Epithelial cell of prostate (primary cell): ENCODE data around the gene DOCK7.
"Not testable (repeated sequence)": the region's sequence is repeated elsewhere in the genome, so short reads cannot be mapped to it uniquely, and the experiment has no call there.

ENCODE experiments used
- DNase-seq: peaks from one replicate; pipeline ENCODE4 v3.0.0-alpha.2; 2011; ENCODE audit warnings: low read depth, low spot score
- H3K27ac ChIP-seq: fragments of 450-650 bp; 2 replicates; pipeline ENCODE4 v1.5.1; 2017; ENCODE audit warnings: mild to moderate bottlenecking

Gene DOCK7

GRCh38 chr1:62706985-62707743, 19.0 kb upstream of the DOCK7 start:
- no peak overlapping the region for H3K27ac ChIP-seq
- DNase-seq: no peak

DNA sequence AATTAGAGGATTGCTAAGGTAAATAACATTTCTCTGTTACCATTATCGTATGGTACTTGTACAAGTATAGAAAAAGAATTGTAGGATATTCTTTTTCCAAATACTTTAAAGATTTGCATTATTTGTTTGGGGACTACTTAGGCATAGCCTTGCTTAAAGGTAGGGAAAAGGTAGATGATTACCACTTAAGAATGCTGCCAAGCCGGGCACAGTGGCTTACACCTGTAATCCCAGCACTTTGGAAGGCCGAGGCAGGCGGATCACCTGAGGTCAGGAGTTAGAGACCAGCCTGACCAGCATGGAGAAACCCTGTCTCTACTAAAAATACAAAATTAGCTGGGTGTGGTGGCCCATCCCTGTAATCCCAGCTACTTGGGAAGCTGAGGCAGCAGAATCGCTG, 10.0 kb upstream of the DOCK7 start:
- not testable (repeated sequence) for H3K27ac ChIP-seq, DNase-seq

DNA sequence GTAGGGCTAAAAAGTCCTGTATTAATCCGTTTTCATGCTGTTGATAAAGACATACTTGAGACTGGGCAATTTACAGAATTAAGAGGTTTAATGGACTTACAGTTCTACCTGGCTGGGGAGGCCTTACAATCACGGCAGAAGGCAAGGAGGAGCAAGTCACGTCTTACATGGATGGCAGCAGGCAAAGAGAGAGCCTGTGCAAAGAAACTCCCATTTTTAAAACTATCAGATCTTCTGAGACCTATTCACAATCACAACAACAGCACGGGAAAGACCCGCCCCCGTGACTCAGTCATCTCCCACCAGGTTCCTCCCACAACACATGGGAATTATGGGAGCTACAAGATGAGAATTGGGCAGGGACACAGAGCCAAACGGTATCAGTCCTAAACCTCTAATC, 6.3 kb upstream of the DOCK7 start:
- not testable (repeated sequence) for H3K27ac ChIP-seq, DNase-seq

GRCh38 chr1:62693123-62693522, 4.9 kb upstream of the DOCK7 start:
- DNase-seq: no peak
- no peak overlapping the region for H3K27ac ChIP-seq

GRCh38 chr1:62691062-62691844, 3.1 kb upstream of the DOCK7 start:
- H3K27ac ChIP-seq: peak overlapping the region; percentile 82
- DNase-seq: no peak

DNA sequence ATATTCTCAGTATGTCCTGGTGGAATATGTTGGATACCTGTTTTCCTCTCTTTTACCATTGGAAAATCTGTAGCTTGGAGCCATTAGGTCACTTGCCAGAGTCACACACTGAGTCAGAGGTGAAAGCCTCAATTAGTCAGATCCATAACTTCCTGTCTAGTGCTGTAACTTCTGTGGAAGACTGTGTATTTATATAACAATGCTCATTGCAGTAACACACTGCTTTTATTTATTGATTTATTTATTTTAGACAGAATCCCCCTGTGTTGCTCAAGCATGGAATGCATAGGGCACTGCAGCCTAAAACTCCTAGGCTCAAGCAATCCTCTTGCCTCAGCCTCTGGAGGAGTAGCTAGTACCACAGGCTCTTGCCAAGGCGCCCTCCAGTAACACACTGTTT, 1.3 kb upstream of the DOCK7 start:
- peak overlapping the region; percentile 82 for H3K27ac ChIP-seq

GRCh38 chr1:62688687-62689085, 500 bp upstream of the DOCK7 start:
- no peak for DNase-seq
- H3K27ac ChIP-seq: peak overlapping the region; percentile 81

More for the DNA sequence above, 1.3 kb upstream of the DOCK7 start:
- no peak for DNase-seq

DNA sequence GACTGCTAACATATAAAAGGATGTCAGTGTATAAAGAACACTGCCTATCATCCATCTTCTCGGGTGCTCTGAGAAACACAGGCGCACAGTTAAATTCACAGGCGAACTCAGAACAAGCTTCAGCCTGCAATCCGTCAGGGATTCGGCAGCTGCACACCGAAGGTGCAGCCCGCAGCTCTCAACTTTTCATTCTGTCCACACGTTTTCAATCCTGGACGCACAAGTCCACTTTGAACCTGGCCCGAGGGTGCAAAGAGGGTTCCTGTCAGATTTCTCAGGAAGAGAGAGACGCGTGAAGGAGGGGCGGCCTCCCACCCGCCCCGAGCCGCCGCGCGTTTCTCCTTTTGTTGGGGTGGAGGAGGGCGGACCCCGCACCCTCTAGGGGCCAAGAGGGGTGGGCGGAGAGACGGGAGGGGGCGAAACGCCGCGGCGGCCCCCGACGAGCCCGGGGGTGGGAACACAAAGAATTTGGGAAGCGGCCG, 724 bp downstream of the DOCK7 start:
- H3K27ac ChIP-seq: peak overlapping the region; percentile 81
- DNase-seq: no peak

- no peak for DNase-seq
- no peak overlapping the region for H3K27ac ChIP-seq
These were observed 1.4 kb downstream of the DOCK7 start for GRCh38 chr1:62686822-62687221.

DNA sequence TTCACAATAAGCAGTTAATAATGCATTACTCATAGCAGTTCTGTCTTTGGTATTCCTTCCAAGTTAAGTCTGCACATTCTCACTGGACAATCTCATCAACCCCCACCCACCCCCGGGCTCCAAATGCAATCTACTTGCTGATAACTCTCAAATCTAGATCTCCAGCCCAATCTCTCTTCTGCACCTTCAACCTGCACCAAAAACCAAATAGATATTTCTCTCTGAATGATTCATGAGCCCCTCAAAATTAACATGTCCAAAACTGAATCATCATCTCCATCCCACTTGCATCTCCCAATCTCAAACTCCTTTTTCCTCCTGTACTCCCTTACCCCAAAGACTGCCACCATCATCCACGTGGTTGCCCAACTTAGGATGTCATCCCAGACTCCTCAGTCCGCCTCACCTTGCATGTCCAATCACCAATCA, 2.7 kb downstream of the DOCK7 start:
- no peak overlapping the region for H3K27ac ChIP-seq
- DNase-seq: no peak

- DNase-seq: no peak
- peak overlapping the region; percentile 33 for H3K27ac ChIP-seq
These were observed 5.7 kb downstream of the DOCK7 start for GRCh38 chr1:62682531-62682930.

GRCh38 chr1:62680992-62681391, 7.2 kb downstream of the DOCK7 start:
- DNase-seq, H3K27ac ChIP-seq: not testable (repeated sequence)

DNA sequence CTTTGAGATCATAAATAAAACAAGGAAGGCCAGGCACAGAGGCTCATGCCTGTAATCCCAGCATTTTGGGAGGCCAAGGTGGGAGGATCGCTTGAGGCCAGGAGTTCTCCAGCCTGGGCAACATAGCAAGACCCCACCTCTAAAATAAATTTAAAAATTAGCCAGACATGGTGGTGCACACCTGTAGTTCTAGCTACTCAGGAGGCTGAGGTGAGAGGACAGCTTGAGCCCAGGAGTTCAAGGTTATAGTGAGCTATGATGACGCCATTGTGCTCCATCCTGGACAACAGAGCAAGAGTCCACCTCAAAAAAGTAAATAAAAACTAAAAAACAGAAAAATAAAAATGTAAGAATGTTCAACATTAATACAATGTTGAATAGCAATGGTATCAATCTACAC, 10.4 kb downstream of the DOCK7 start:
- DNase-seq, H3K27ac ChIP-seq: not testable (repeated sequence)

GRCh38 chr1:62676611-62677356, 11.4 kb downstream of the DOCK7 start:
- H3K27ac ChIP-seq: no peak overlapping the region
- DNase-seq: no peak

GRCh38 chr1:62673629-62674028, 14.6 kb downstream of the DOCK7 start:
- no peak overlapping the region for H3K27ac ChIP-seq
- no peak for DNase-seq

DNA sequence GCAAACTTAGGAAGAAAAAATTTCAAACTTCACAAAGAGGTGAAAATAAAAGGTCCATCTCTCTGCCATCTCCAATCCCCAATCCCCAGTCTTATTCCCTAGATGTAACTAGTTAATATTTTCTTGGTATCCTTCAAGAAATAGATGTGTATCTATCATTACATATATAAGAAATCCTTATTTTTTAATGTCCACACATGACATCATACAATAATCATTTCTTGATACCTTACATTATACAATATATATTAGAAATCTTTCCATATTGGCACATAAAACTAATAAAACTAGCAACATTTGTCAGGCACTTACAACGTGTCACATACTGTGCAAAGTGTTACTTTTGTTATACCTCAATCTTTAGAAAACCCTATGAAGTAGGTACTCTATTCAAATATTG, 16.2 kb downstream of the DOCK7 start:
- DNase-seq: no peak
- no peak overlapping the region for H3K27ac ChIP-seq

GRCh38 chr1:62654744-62655143, 33.4 kb downstream of the DOCK7 start:
- H3K27ac ChIP-seq: no peak overlapping the region
- no peak for DNase-seq

- no peak for DNase-seq
- no peak overlapping the region for H3K27ac ChIP-seq
These were observed 35.8 kb downstream of the DOCK7 start for GRCh38 chr1:62652387-62652786.

- H3K27ac ChIP-seq: no peak overlapping the region
- DNase-seq: no peak
These were observed 44.9 kb downstream of the DOCK7 start for GRCh38 chr1:62643283-62643682.

DNA sequence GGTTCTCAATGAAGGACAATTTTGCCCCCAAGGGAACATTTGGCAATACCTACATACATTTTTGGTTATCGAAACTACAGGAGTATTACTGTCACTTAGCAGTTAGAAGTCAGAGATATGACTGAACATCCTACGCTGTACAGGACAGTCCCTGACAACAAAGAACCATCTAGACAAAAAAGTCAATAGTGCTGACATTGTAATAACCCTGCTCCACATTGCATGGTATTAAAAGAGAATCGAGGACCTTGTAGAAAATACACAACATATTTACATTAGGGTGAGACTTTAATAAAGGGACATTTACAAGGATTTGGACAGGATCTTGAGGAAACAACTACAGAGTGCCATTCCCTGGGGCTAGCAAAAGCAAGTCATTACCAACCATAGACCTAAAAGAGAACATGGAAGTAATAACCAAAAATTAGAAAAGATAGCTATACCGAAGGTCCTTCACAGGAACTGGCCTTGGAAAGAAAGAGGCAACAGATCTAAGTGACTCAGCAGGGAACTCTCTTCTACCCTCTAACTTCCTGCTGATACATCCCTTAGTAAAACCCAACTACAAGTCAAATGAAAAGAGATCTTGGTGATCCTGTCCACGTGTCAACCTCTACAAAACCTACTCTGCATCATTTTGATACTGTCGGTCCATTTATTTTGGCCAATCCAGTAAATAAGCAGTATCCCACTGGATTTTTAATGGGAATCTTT, 50.6 kb downstream of the DOCK7 start:
- H3K27ac ChIP-seq: no peak overlapping the region
- DNase-seq: no peak
